ENCODE measurements around the gene CD9.

GRCh38 chr12:6192604-6193380 is 7.4 kb upstream of the CD9 start:
- TF ChIP-seq CTCF (IDR thresholded peaks at IDR 0.05; ENCODE audit: extremely low read depth in 1 of 2, insufficient read depth in 1 of 2, low read depth in 1 of 2, low read length in 2 of 2) (no peak), MAX (IDR thresholded peaks at IDR 0.05; ENCODE audit: insufficient read depth, insufficient read length) (no peak), EZH2 (IDR thresholded peaks at IDR 0.05; ENCODE audit: borderline replicate concordance, low read depth, low read length, severe bottlenecking) (no peak), POLR2AphosphoS5 (IDR thresholded peaks at IDR 0.05; ENCODE audit: insufficient read depth, low read depth, low read length) (no peak), JUN (IDR thresholded peaks at IDR 0.05; ENCODE audit: borderline replicate concordance, insufficient read depth, insufficient read length, low read depth) (no peak), FOS (IDR thresholded peaks at IDR 0.05; ENCODE audit: borderline replicate concordance, insufficient read depth, low read length) (no peak), POLR2A (IDR thresholded peaks at IDR 0.05; ENCODE audit: low read depth, low read length) (no peak), MYC (IDR thresholded peaks at IDR 0.05; ENCODE audit: low read depth, low read length) (no peak)
